Ectodermal cell (in vitro differentiated cells): ENCODE results near the gene ZC3H8.

Experiments
- H3K27ac ChIP-seq: 2 replicates; pipeline ENCODE4 v1.7.0; 2013; ENCODE audit warnings: mild to moderate bottlenecking, low read depth, low read length; ENCODE audit not compliant: insufficient read depth, poor library complexity, severe bottlenecking
- H3K27me3 ChIP-seq: 2 replicates; pipeline ENCODE4 v1.7.0; 2013; ENCODE audit warnings: mild to moderate bottlenecking, low read length; ENCODE audit not compliant: insufficient read depth, control insufficient read depth, poor library complexity, severe bottlenecking
- H3K36me3 ChIP-seq: one replicate; pipeline ENCODE4 v1.7.0; 2013; ENCODE audit warnings: low read length; ENCODE audit not compliant: control insufficient read depth, insufficient read depth
- H3K4me1 ChIP-seq: one replicate; pipeline ENCODE4 v1.7.0; 2013; ENCODE audit warnings: low read length; ENCODE audit not compliant: control insufficient read depth, insufficient read depth
- H3K4me3 ChIP-seq: 2 replicates; pipeline ENCODE4 v1.7.0; 2013; ENCODE audit warnings: low read depth, low read length, control low read depth; ENCODE audit not compliant: insufficient read depth
- H3K9me3 ChIP-seq: 2 replicates; pipeline ENCODE4 v1.7.0; 2013; ENCODE audit warnings: mild to moderate bottlenecking, low read length, moderate library complexity; ENCODE audit not compliant: control insufficient read depth
- WGBS, 2 experiments: methylation state at CpG; one replicate each; pipeline ENCODE4 v1.1.7; 2013; ENCODE audit warnings: missing lambda C conversion rate in 2 of 2; 5-methylcytosine and 5-hydroxymethylcytosine counted together

Gene ZC3H8

DNA sequence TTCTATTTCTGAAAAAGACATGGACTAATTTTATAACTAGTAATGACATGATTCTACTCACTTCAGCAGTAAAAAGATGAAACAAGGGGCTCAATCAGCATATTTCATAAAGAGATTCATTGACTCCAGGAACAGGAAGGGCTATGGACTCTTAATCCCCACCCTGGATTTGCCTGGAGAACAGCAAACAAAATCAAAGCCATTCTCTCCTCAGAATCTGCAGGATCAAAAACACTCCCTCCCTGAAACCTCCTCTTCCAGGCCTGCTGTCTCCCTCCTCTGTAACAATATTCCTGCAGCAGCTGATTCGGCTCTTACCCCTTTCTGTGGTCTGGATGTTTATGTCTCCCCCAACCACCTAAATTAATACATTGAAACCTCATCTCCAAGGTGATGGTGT is 57.0 kb downstream of the ZC3H8 start:
- no peaks in the 10 kb centered on the region for H3K27me3 ChIP-seq
- no peak overlapping the region for H3K4me3 ChIP-seq
- no peaks in the 10 kb centered on the region for H3K4me1 ChIP-seq
- H3K9me3 ChIP-seq = peaks cover under 1% of the 10 kb centered on the region
- H3K27ac ChIP-seq = no peak overlapping the region
- WGBS, 2 experiments = 89 to 100% methylated on average over 1 of the region's 1 CpG
- H3K36me3 ChIP-seq = no peaks in the 10 kb centered on the region

DNA sequence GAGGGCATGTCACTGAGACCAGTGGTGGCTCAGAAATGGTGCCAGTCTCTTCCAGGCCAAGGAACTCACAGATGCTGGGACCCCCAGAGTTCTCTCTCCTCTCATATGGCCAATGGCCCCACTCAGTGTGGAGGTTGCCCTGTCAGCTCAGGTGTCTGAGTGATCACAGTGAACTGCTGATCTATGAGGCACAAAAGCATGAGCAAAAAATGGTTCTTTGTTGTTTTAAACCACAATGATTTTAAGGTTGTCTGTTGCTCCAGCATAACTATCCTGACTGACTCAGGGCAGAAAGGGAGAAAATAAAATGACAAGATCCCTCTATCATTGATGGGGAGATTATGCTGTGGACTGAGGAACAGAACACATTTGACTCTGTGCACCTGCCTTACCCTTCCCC is 58.9 kb downstream of the ZC3H8 start:
- Histone ChIP-seq H3K27me3 (no peaks in the 10 kb centered on the region), H3K9me3 (no peaks in the 10 kb centered on the region), H3K27ac (no peak overlapping the region), H3K4me1 (no peaks in the 10 kb centered on the region), H3K36me3 (no peaks in the 10 kb centered on the region), H3K4me3 (no peak overlapping the region)

- Histone ChIP-seq H3K36me3 (no peaks in the 10 kb centered on the region), H3K27me3 (no peaks in the 10 kb centered on the region), H3K9me3 (no peaks in the 10 kb centered on the region), H3K27ac (no peak overlapping the region), H3K4me1 (no peaks in the 10 kb centered on the region), H3K4me3 (no peak overlapping the region)
- WGBS, 2 experiments = 85 to 86% methylated on average over 8 of the region's 8 CpGs
Observed at GRCh38 chr2:112195167-112195766, 59.6 kb downstream of the ZC3H8 start.

GRCh38 chr2:112194482-112194881 is 60.4 kb downstream of the ZC3H8 start:
- no peak overlapping the region for H3K27ac ChIP-seq
- 91 to 92% methylated on average over 4 of the region's 4 CpGs for WGBS, 2 experiments

DNA sequence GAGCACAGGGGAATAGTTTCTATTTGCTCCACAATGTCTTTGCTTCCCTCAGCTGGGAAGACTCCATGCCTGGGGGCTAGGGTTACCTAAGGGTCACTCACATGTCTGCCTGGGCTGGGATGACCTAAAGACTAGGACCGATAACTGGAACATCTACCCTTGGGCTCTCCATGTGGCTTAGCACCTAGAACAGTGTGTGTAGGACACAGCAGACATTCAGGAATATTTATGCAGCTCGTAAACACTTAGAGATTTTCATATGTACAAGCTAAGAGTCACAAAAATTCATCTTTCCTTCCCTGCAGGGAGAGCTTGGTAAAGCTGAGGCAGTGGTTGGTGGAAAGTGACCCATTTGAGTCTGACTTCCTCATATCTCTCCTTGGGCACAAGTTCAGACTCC is 60.8 kb downstream of the ZC3H8 start:
- Histone ChIP-seq H3K9me3 (no peaks in the 10 kb centered on the region), H3K4me3 (no peak overlapping the region), H3K4me1 (no peaks in the 10 kb centered on the region), H3K36me3 (no peaks in the 10 kb centered on the region), H3K27ac (no peak overlapping the region), H3K27me3 (no peaks in the 10 kb centered on the region)
- 93 to 94% methylated on average over 2 of the region's 2 CpGs for WGBS, 2 experiments

More at GRCh38 chr2:112194482-112194881, 60.4 kb downstream of the ZC3H8 start:
- Histone ChIP-seq H3K27me3 (no peaks in the 10 kb centered on the region), H3K36me3 (no peaks in the 10 kb centered on the region), H3K4me3 (no peak overlapping the region), H3K4me1 (no peaks in the 10 kb centered on the region), H3K9me3 (no peaks in the 10 kb centered on the region)

DNA sequence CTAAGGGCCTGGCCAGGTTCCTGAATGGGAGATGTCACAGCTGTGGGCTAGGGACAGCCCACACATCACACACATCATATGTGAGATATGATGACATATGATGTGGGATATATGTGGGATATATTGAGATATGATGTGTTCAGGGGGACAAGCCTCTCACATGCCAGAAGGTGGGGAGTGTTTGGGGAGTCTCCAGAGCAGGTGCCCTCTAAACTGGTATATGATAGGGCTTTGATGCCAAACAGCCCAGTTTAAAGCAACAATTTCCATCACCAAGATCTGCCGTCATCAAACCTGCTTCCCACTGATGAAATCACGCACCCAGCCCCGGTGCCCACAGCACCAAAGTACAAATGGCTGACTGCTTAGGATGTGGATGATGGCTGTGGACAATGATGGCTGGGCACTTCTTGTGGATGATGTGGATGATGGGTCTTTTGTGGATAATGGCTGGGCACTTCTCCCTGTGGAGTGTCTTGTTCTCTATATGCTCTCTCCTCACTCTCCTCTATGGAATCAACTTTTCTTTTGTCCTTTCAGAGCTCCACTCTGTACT is 65.8 kb downstream of the ZC3H8 start:
- 96 to 97% methylated on average over 3 of the region's 3 CpGs for WGBS, 2 experiments
- Histone ChIP-seq H3K9me3 (no peaks in the 10 kb centered on the region), H3K36me3 (peaks cover 3% of the 10 kb centered on the region), H3K4me3 (no peak overlapping the region), H3K27me3 (no peaks in the 10 kb centered on the region), H3K27ac (no peak overlapping the region), H3K4me1 (no peaks in the 10 kb centered on the region)

DNA sequence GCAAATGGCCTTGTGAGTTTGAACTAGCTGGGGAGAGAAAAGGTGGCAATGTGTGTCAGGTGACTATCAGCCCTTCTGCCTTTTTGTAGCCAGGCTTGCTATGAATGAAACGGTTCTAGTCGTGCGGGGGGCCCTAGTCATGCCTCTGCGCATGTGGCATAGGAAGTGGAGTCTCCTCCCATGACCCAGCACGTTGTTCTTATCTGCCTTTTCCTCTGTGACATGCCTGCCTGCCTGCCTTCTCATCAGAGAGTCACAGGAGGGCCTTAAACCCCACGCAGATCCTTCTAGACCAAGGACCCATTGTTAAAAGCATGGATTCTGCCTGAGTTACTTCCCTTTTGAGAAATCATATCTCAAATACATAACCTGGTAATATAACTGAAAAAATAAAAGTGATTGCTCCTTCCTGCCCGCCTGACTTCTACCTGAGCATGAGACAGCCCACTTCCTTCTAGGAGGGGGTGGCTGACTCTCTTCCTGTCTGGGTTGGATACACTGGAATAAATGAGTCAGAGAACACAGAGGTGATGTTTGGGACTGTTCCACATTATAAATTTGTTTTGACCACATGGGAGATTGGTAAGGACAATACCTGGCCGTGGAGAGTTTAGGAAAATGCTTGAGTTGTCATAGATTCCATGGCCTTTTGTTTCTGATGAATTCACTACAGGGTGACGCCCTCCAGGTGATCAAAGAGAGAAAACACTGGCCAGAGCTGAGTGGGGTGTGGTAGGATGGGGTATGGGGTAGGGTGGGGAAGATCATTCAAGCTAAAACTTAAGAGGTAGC is 66.8 kb downstream of the ZC3H8 start:
- Histone ChIP-seq H3K27ac (no peak overlapping the region), H3K4me1 (no peaks in the 10 kb centered on the region), H3K27me3 (no peaks in the 10 kb centered on the region), H3K9me3 (no peaks in the 10 kb centered on the region), H3K36me3 (peaks cover 3% of the 10 kb centered on the region), H3K4me3 (no peak overlapping the region)
- 88 to 90% methylated on average over 9 of the region's 9 CpGs for WGBS, 2 experiments

DNA sequence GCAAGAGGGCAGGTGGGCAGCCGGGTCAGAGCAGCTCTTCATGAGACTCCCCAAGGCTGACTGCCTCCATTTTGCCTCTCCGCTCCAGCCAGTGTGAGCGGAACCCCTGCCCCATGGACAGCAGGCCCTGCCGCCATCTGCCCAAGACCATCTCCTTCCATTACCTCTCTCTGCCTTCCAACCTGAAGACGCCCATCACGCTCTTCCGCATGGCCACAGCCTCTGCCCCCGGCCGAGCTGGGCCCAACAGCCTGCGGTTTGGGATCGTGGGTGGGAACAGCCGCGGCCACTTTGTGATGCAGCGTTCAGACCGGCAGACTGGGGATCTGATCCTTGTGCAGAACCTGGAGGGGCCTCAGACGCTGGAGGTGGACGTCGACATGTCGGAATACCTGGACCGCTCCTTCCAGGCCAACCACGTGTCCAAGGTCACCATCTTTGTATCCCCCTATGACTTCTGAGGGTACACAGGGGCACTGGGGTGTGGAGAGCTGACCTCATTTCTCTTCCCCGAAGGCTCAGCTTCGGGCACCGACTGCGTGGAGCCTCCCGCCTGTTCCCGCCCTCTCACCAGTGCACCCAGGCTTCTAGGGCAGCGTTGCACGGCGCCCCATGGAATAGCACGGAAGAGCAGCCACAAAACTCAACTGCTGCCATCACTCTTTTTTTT is 67.7 kb downstream of the ZC3H8 start:
- WGBS, 2 experiments = 93 to 94% methylated on average over 31 of the region's 31 CpGs
- Histone ChIP-seq H3K27me3 (peaks cover 2% of the 10 kb centered on the region), H3K9me3 (no peaks in the 10 kb centered on the region), H3K36me3 (peaks cover 3% of the 10 kb centered on the region), H3K4me1 (no peaks in the 10 kb centered on the region), H3K27ac (no peak overlapping the region), H3K4me3 (no peak overlapping the region)

GRCh38 chr2:112185131-112185530 is 69.7 kb downstream of the ZC3H8 start:
- no peaks in the 10 kb centered on the region for H3K4me1 ChIP-seq
- peaks cover 3% of the 10 kb centered on the region for H3K36me3 ChIP-seq
- H3K27ac ChIP-seq = no peak overlapping the region
- H3K27me3 ChIP-seq = peaks cover 20% of the 10 kb centered on the region
- H3K4me3 ChIP-seq = no peak overlapping the region
- WGBS, 2 experiments = 89 to 90% methylated on average over 9 of the region's 9 CpGs
- H3K9me3 ChIP-seq = peaks cover 3% of the 10 kb centered on the region

DNA sequence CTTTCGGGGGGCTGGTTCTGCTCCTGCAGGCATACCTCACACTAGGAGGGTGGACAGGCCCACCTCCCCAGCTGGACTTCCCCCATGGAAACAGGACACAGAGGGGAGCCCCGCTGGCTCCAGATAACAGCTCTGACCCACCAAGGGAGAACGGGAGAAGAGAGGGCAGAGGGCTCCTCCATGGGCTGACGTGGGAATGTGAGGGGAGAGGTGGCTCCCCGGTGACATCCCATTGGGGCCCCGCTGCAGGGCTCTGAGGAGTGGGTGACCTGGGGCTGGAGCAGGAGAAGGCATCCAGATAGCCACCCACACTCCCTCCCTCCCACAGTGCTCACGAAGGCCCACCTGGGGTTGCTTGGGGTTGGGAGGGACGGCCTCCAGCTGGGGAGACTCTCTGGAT is 70.7 kb downstream of the ZC3H8 start:
- Histone ChIP-seq H3K9me3 (peaks cover 3% of the 10 kb centered on the region), H3K4me1 (no peaks in the 10 kb centered on the region), H3K4me3 (no peak overlapping the region), H3K27me3 (peaks cover 20% of the 10 kb centered on the region), H3K27ac (no peak overlapping the region), H3K36me3 (peaks cover 3% of the 10 kb centered on the region)
- 87 to 90% methylated on average over 8 of the region's 8 CpGs for WGBS, 2 experiments
